Body of pancreas (tissue), 4 donors: ENCODE results near the gene GINS2. TPM values are rescaled to one million over a fixed set of nuclear protein-coding genes. Genes with fewer than 3 reads are reported as not detected.
A peak's percentile ranks its signal among the peaks of the same experiment; 100 is the strongest.

Experiments
- ATAC-seq: fragments of 150-250 bp; one replicate; pipeline ENCODE4 v1.9.1; 2016
- DNase-seq, 4 donors: peaks; one replicate each; pipeline ENCODE4 v3.0.0-alpha.2; 2019
- H3K27ac ChIP-seq, 4 donors: fragments of 200-600 bp; sonication (generic); 1 replicate in 3 of 4; 2 replicates in 1 of 4; pipeline versions ENCODE4 v1.5.1 to v1.6.1; 2016 to 2019; ENCODE audit warnings: mild to moderate bottlenecking in 1 of 4, mixed read lengths in 1 of 4, moderate library complexity in 1 of 4
- H3K27me3 ChIP-seq, 2 donors: fragments of 200-600 bp; sonication (generic); one replicate each; pipeline ENCODE4 v1.6.0; 2016; ENCODE audit warnings: mild to moderate bottlenecking in 1 of 2
- H3K36me3 ChIP-seq, 2 donors: fragments of 200-600 bp; sonication (generic); replicated peaks in 1 of 2; 2 replicates each; pipeline ENCODE4 v1.5.1; 2016; ENCODE audit warnings: low read depth in 2 of 2; ENCODE audit not compliant: insufficient read depth in 1 of 2
- H3K4me1 ChIP-seq: fragments of 200-600 bp; sonication (generic); one replicate; pipeline ENCODE4 v1.6.0; 2016
- H3K4me3 ChIP-seq, 2 donors: fragments of 200-600 bp; sonication (generic); 1 replicate in 1 of 2; 2 replicates in 1 of 2; pipeline ENCODE4 v1.5.1; 2016 to 2019
- H3K9me3 ChIP-seq, 3 donors: fragments of 200-600 bp; sonication (generic); 1 replicate in 2 of 3; 2 replicates in 1 of 3; pipeline ENCODE4 v1.5.1; 2016
- POLR2A ChIP-seq, 3 donors: fragments of 450-650 bp; IDR thresholded peaks; one replicate each; pipeline ENCODE4 v1.6.1; 2016; ENCODE audit warnings: antibody characterized with exemption in 3 of 3, mild to moderate bottlenecking in 2 of 3
- WGBS, 2 donors: methylation state at CpG; one replicate each; pipeline ENCODE4 v1.1.5; 2017; 5-methylcytosine and 5-hydroxymethylcytosine counted together
- intact Hi-C: fragments of 100-400 bp; cut with DNase I; formaldehyde crosslinking; loops from one replicate; pipeline ENCODE4 v1.15.1; 2023
- total RNA-seq, 2 donors: library from RNA; depleted of rRNA; stranded (reverse); fragments of >200 nt; gene quantifications; one replicate each; pipeline ENCODE4 v1.1.0, GENCODE V29; 2016
- TF ChIP-seq, protein P1 (sequence below), 7 experiments: fragments of 450-650 bp in 4 of 7; fragments of 200-600 bp in 3 of 7; sonication (generic) in 3 of 7; IDR thresholded peaks; one replicate each; pipeline ENCODE4 v1.5.1; 2016 to 2019; ENCODE audit warnings: antibody characterized with exemption in 7 of 7

GINS2 gene
- total RNA-seq, 2 donors from 2014 or later: 0.26 to 0.33 TPM

DNA sequence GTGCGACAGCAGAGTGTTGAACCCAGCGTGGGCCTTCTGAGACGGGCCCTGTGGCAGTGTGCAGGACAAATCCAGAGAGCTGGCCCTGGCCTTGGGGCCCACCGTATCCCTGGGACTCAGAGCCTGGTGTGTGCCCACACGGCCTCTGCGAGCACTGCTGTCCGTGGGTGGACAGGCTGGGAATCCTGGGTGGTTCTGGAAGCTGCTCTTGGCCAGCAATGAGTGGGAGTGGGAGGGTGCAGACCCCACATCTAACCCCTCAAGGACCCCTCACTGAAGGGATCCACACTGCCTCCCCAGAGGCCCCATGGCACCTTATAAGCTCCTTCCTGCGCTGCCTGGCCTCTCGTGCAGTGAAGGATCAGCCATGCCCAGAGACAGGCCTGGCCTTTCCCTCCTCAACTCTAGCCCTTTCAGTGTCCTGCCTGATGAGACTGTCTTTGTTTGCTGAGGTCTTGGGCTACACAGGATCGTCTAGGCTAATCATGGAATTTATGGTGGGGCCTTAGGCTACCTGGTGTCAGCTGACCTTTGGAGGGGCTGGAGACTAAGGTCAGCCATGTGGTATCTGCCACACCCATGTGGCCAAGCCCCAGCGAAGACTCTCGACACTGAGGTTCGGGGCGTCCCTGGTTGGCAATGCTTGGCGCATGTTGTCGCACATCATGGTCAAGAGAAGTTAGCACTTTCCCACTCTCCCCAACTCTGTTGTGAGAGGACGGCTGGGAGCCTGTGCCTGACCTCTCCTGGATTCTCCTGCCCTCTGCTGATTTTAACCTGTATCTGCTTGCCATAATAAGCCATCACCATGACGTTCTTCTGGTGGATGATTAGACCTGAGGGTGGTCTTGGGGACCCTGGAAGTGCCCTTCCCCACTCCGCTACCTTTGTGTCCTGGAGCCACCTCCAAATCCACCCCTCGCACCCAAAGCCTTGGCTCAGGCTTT is 16.4 kb upstream of the GINS2 start:
- 81 to 82% methylated on average over 15 to 20 of the region's 20 CpGs for WGBS, 2 donors
- TF ChIP-seq, protein P1, sequence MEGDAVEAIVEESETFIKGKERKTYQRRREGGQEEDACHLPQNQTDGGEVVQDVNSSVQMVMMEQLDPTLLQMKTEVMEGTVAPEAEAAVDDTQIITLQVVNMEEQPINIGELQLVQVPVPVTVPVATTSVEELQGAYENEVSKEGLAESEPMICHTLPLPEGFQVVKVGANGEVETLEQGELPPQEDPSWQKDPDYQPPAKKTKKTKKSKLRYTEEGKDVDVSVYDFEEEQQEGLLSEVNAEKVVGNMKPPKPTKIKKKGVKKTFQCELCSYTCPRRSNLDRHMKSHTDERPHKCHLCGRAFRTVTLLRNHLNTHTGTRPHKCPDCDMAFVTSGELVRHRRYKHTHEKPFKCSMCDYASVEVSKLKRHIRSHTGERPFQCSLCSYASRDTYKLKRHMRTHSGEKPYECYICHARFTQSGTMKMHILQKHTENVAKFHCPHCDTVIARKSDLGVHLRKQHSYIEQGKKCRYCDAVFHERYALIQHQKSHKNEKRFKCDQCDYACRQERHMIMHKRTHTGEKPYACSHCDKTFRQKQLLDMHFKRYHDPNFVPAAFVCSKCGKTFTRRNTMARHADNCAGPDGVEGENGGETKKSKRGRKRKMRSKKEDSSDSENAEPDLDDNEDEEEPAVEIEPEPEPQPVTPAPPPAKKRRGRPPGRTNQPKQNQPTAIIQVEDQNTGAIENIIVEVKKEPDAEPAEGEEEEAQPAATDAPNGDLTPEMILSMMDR (IDR thresholded peaks at IDR 0.05): peak in 4 of 7 experiments; percentile 19 to 40 (median 22)
- no peak for TF ChIP-seq POLR2A (IDR thresholded peaks at IDR 0.05)
- DNase-seq (no peak), ATAC-seq (peak; percentile 33)
- H3K4me1 ChIP-seq: no peaks in the 10 kb centered on the region
- H3K27ac ChIP-seq: no peak overlapping the region
- no peak overlapping the region for H3K4me3 ChIP-seq
- no peaks in the 10 kb centered on the region for H3K9me3 ChIP-seq
- no peaks in the 10 kb centered on the region for H3K36me3 ChIP-seq
- H3K27me3 ChIP-seq: no peaks in the 10 kb centered on the region
- intact Hi-C loops: no loop called here

DNA sequence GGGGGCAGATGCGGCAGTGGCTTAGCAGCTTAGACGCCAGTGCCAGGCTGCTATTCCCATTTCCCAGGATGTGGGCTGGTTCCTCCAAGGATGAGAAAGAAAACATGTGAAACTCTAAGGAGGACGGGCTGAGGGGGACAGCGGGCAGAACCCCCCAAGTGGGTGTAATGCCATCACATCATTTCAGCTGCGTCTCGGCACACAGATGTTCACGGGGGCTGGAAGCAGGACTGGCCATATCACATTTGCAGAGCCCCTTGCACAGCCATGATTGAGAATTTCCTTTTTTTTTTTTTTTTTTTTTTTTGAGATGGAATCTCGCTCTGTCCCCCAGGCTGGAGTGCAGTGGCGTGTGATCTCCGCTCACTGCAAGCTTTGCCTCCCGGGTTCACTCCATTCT is 15.3 kb upstream of the GINS2 start:
- Histone ChIP-seq H3K4me1 (no peaks in the 10 kb centered on the region), H3K27me3 (no peaks in the 10 kb centered on the region), H3K27ac (no peak overlapping the region), H3K36me3 (no peaks in the 10 kb centered on the region), H3K9me3 (no peaks in the 10 kb centered on the region), H3K4me3 (no peak overlapping the region)
- no peak for DNase-seq
- TF ChIP-seq POLR2A (IDR thresholded peaks at IDR 0.05): no peak
- TF ChIP-seq, protein P1 (IDR thresholded peaks at IDR 0.05): no peak
- intact Hi-C loops: no loop called here
- no peak for ATAC-seq
- 89 to 93% methylated on average over 11 of the region's 11 CpGs for WGBS, 2 donors

DNA sequence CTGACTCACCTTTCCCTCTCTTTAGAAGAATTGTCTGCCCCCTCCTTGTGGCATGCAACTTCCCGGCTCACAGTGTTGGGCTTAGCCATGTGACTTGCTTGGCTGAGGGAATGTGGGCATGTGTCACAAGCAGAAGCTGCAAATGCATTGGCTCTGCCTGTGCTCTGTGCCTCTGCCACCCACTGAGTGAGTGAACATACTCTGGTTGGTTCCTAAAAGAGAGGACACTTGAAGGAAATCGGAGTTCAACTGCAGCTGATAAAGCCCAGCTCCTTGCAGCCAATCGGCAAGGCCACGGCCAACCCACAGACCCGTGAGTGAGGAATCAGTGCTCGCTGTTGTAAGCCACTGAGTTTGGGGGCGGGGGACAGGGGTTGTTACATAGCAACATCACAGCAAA is 10.9 kb upstream of the GINS2 start:
- DNase-seq (peak in 2 of 4 donors; percentile 31 to 62), ATAC-seq (no peak)
- 65 to 76% methylated on average over 6 to 7 of the region's 7 CpGs for WGBS, 2 donors
- Histone ChIP-seq H3K9me3 (no peaks in the 10 kb centered on the region), H3K27me3 (no peaks in the 10 kb centered on the region), H3K36me3 (no peaks in the 10 kb centered on the region), H3K4me1 (no peaks in the 10 kb centered on the region), H3K27ac (no peak overlapping the region), H3K4me3 (no peak overlapping the region)
- TF ChIP-seq POLR2A (IDR thresholded peaks at IDR 0.05): no peak
- TF ChIP-seq, protein P1 (IDR thresholded peaks at IDR 0.05): no peak
- intact Hi-C loops: no loop called here

DNA sequence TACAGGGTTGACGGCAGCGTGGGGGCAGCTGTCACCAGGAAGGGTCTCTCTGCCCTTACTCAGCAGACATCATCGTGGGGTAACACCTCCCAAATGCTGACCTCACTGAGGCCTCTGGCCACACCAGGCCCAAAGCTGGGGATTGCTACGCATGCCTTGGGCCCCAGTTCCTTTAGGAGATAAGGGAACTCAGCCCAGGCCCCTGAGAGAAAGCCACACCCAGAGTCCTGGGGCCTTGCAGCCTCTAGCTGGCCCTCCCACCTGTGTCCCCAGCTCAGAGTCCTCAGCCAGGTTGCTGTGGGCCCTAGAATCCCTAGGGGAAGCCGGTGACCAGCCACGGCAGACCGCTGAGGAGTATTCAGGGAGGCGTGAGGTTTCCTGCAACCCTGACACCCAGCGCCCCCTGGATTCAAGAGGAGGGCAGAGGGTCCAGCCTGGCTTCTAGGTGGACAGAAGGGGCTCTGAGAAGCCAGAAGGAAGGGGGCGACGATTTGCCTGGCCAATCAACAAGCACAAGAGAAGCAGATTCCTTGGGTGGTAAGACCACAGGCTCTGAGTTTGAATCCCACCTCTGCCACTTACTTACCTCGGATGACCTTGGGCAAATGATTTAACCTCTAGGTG is 10.3 kb upstream of the GINS2 start:
- ATAC-seq: no peak

More for the DNA sequence above, 10.3 kb upstream of the GINS2 start:
- Histone ChIP-seq H3K4me1 (no peaks in the 10 kb centered on the region), H3K27ac (no peak overlapping the region), H3K27me3 (no peaks in the 10 kb centered on the region), H3K9me3 (no peaks in the 10 kb centered on the region), H3K4me3 (no peak overlapping the region), H3K36me3 (no peaks in the 10 kb centered on the region)
- WGBS, 2 donors: 74 to 91% methylated on average over 7 to 12 of the region's 12 CpGs
- intact Hi-C loops: no loop called here
- no peak for TF ChIP-seq POLR2A (IDR thresholded peaks at IDR 0.05)
- TF ChIP-seq, protein P1 (IDR thresholded peaks at IDR 0.05): no peak
- DNase-seq: no peak
